GM19043 (cell line): Measurements from ENCODE around the gene ZNF722.
"Not testable (repeated sequence)": the region's sequence is repeated elsewhere in the genome, so short reads cannot be mapped to it uniquely, and the experiment has no call there.

Experiments used
- ATAC-seq: cut with Tn5 transposase; IDR thresholded peaks from one replicate; pipeline ENCODE4 v1.9.1; 2021; ENCODE audit warnings: low read depth; ENCODE audit not compliant: unreplicated experiment

Gene ZNF722

GRCh38 chr7:63998549-63998948 lies at the start of gene ZNF722:
Gene ZNF722 (plus strand): TSS chr7:63998849. CDS start chr7:63998962, 113 bp downstream.
- ATAC-seq: no peak

GRCh38 chr7:63953181-63953580 lies 45.5 kb upstream of the ZNF722 start:
- ATAC-seq: no peak

- ATAC-seq: no peak
Observed at GRCh38 chr7:63968629-63969028, 30.0 kb upstream of the ZNF722 start.

GRCh38 chr7:64015496-64015895 lies 16.8 kb downstream of the ZNF722 start:
- ATAC-seq: not testable (repeated sequence)

- ATAC-seq: no peak
Observed at GRCh38 chr7:64035388-64035787, 36.7 kb downstream of the ZNF722 start.

GRCh38 chr7:64037095-64037494 lies 38.4 kb downstream of the ZNF722 start:
- no peak for ATAC-seq

- no peak for ATAC-seq
Observed at GRCh38 chr7:64045301-64046040, 46.8 kb downstream of the ZNF722 start, which contains the start of gene ZNF727. Gene ZNF727 (plus strand): TSS chr7:64045434. CDS start chr7:64045622, 188 bp downstream.

- no peak for ATAC-seq
Observed at GRCh38 chr7:64046041-64046389, 47.4 kb downstream of the ZNF722 start.
